ENCODE data around the gene AKAP5. TPM values are rescaled to one million over a fixed set of nuclear protein-coding genes. Genes with fewer than 3 reads are reported as not detected.

The AKAP5 gene
- total RNA-seq, 2 experiments from 2014 or later, result 0.89 to 0.99 TPM

Other genes with a start within 250 kb of the AKAP5 start
- not detected for gene ESR2, start 171.1 kb upstream of the AKAP5 start, total RNA-seq
- gene MTHFD1, start 77.1 kb upstream of the AKAP5 start, total RNA-seq, result 100 to 1,000 TPM; 165 to 166 TPM
- 10 to 100 TPM; 29.2 to 31.2 TPM for gene ZBTB25, start 38.3 kb downstream of the AKAP5 start, total RNA-seq
- 10 to 100 TPM; 66.7 to 71.1 TPM for gene ZBTB1, start 39.3 kb downstream of the AKAP5 start, total RNA-seq
- 1 to 10 TPM; 2.2 to 2.4 TPM for gene HSPA2, start 75.2 kb downstream of the AKAP5 start, total RNA-seq
- gene PPP1R36, start 84.5 kb downstream of the AKAP5 start, total RNA-seq, result under 1 TPM in 1 of 2 experiments, not detected in 1; 0.50 TPM
- 10 to 100 TPM; 36.0 to 39.5 TPM for gene PLEKHG3, start 238.9 kb downstream of the AKAP5 start, total RNA-seq

Measured in activated CD4-positive, alpha-beta T cell treated with anti-CD3 and anti-CD28 coated beads, Interleukin-2, amount 10 ng/mL, durations not matched to agents 7 days and 5 days (primary cell).